GM12873 (cell line): ENCODE data around the gene ARFGAP1.

Source experiments
- TF ChIP-seq, protein P1 (sequence below): IDR thresholded peaks from 2 replicates; pipeline ENCODE4 v1.5.1; 2012; ENCODE audit warnings: low read depth, mild to moderate bottlenecking, moderate library complexity, low read length, control low read depth; ENCODE audit not compliant: insufficient read depth; ENCODE audit errors: missing control alignments

ARFGAP1 gene

DNA sequence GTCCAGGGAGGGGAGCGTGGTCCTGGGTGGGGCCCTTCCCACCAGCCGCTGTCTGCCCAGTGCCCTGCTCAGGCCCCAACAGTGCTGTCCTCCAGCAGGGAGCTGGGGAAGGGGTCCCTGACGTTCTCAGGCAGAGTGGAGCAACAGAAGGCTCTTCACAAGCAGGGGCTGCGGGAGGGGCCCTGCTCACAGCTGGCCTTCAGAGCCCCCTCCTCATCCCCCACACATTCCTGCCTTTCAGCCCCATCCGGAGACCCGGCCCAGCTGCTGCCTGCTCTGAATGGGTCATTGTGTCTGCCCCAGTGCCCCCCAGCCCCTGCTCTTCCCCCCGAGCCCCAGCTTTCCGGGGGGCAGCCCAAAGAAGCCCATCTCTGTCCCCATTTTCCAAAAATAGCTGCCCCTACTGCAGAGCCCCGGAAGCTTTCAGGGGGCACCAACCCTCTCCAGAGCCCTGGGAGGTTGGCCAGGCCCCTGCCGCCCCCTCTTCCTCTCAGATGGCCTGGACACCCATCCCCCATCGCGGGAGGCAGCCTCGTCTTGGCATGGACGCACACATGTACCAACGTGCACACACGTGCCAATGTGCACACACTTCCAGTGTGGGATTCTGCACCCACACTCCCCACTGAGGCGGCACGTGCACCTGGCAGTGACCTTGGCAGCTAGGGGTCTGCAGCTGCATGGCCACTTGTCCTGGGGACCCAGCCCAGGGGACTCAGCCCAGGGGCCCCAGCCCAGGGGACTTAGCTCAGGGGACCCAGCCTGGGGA lies 24.1 kb downstream of the ARFGAP1 start:
- TF ChIP-seq, protein P1, sequence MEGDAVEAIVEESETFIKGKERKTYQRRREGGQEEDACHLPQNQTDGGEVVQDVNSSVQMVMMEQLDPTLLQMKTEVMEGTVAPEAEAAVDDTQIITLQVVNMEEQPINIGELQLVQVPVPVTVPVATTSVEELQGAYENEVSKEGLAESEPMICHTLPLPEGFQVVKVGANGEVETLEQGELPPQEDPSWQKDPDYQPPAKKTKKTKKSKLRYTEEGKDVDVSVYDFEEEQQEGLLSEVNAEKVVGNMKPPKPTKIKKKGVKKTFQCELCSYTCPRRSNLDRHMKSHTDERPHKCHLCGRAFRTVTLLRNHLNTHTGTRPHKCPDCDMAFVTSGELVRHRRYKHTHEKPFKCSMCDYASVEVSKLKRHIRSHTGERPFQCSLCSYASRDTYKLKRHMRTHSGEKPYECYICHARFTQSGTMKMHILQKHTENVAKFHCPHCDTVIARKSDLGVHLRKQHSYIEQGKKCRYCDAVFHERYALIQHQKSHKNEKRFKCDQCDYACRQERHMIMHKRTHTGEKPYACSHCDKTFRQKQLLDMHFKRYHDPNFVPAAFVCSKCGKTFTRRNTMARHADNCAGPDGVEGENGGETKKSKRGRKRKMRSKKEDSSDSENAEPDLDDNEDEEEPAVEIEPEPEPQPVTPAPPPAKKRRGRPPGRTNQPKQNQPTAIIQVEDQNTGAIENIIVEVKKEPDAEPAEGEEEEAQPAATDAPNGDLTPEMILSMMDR, result no peak

DNA sequence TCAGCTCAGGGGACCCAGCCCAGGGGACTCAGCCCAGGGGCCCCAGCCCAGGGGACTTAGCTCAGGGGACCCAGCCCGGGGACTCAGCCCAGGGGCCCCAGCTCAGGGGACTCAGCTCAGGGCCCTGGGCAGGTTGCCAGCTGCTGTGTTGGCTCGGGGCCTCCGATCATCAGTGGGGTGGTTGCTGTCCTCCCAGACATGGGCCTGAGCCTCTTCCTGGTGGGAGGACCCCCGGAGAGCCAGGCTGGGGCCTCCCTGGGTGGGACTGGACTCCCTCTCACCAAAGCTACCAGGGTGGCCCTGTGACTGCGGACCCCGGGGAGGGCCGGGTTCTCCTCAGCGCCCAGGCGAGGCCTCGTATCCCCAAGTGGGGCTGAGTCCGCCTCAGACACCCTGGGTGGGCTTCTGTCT lies 24.8 kb downstream of the ARFGAP1 start:
- TF ChIP-seq, protein P1, result no peak

DNA sequence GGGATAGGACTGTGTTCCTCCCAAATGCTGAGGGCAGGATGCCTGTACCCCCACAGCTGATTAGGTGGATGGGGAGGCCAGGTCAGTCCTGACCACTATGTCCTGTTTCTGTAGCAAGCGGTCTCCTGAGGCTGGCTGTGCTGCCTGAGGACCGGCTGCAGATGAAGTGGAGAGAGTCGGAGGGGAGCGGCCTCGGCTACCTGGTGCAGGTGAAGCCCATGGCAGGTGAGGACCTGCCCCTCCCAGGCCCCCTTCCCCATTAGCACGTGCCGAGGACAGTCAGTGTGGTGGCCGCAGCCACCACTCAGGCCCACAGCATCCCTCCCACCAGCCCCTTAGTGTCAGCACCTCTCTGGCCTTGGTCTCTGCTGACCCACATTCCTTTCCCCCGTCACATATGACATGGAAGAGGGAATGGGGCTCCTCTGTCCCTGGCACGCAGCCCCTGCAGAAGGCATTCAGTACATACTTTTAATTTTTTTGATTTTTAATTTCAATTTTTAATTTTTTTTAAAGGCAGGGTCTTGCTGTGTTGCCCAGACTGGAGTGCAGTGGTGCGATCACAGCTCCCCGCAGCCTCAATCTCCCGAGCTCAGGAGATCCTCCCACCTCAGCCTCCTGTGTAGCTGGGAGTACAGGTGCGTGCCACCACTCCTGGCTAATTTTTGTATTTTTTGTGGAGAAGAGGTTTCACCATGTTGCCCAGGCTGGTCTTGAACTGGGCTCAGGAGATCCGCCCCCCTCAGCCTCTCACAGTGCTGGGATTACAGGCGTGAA lies 25.4 kb downstream of the ARFGAP1 start:
- TF ChIP-seq, protein P1, result no peak

DNA sequence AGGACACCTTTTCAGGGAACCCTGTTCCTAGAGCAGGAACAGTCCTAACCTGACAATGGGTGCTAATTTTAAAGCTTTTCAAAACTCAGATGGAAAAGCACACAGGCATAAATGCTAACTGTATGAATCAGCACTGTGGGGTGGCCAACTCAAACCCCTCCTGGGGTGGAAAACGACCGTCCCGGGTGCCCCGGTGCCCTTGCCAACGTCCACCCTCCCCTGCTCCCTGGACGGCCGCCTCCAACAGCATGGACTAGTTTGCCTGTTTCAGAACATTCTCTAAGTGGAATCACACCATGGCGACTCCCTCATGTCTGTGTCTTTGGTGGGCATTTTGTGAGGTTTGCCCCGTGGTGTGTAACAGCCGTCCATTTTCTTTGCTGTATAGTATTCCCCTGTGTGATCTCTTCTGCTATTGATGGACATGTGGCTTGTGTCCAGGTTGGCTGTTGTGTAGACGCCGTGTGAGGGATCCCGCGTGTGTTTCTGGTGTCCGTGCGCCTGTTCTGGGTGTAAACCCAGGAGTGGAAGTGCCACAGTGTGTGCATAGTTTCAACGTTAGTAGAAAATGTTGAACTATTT lies 26.2 kb downstream of the ARFGAP1 start:
- TF ChIP-seq, protein P1, result no peak

DNA sequence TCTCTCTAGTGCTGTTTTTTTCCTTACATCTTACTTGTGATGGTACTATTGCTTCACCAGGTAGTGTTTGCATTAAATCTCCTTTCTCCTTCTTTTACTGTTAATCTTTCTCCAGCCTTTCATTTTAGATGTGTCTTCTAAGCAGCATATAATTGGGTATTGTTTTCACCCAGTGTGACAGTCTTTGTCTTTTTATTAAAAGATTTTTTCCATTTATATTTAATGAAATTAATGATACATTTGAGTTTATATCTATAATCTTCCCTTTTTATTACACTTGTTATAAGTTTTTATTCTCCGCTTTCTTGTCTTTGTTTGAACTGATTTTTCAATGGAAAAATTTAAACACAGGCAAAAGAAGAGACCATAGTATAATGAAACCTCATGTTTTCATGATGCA lies 29.1 kb downstream of the ARFGAP1 start:
- TF ChIP-seq, protein P1, result no peak

DNA sequence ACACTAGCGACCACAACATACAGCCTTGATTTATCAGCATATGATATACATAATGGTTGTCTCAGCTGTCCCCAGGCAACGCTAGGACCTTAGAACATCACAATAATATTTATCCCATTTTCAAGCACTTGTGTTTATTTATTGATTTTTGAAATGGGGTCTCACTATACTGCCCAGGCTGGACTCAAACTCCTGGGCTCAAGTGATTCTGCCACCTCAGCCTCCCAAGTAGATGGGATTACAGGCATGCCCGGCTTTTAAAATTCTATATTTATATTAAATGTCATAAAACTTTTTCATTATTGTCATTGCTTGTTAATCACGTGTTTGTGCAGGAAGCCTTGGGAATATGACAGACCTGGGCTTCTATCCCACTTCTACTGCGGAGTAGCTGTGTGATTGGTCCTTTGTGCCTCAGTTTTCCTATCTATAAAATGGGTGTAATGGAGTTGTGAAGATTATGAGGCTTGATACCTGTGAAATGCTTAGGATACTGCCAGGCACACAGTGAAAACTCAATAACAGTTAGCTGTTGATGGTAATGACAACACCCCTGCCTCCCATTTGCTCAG lies 30.6 kb downstream of the ARFGAP1 start:
- TF ChIP-seq, protein P1, result no peak

DNA sequence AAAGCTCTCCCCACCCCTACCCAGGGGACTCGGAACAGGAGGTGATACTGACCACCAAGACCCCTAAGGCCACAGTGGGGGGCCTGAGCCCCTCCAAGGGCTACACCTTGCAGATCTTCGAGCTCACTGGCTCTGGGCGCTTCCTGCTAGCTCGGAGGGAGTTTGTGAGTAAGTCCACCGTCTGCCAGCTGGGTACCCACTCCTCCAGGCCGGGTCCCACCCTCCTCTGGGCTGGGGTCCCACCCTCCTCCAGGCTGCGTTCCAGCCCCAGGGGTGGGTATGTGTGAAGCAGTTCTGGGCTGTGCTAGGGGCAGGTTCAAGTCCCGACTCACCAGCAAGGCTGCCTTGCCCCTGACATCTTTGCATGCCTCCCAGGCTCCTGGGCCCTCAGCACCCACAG lies 32.8 kb downstream of the ARFGAP1 start:
- TF ChIP-seq, protein P1, result no peak
